ENCODE data around the gene PRKCA.
"Not testable (repeated sequence)": the region's sequence is repeated elsewhere in the genome, so short reads cannot be mapped to it uniquely, and the experiment has no call there.

Gene PRKCA

DNA sequence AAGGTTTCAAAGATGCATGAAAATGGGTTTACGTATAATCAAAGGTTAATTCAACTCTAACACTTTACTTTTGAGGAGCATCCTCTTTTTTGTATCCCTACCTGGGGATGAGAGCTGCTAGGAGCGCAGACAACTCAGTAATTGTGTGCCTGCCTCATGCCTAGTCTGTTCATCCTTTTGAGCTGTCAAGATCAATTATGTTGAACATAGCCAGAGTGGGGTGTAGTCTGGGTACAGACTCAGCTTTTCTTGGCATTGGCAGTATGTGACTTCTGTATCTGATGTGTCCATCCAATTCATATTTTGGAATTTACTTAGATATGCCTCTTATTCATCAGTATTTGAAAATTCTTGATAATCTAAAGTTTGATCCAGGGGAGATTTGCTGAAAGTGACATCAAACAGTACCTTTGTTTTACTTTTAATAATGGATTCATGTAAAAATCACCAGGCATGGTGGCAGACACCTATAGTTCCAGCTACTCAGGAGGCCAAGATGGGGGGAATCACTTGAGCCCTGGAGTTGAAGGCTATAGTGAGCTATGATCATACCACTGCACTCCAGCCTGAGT, 24.1 kb downstream of the PRKCA start:
- no peak for DNase-seq

GRCh38 chr17:66330646-66331037, 28.2 kb downstream of the PRKCA start:
- no peak for DNase-seq

- no peak for DNase-seq
These were observed 28.8 kb downstream of the PRKCA start for GRCh38 chr17:66331038-66331816.

DNA sequence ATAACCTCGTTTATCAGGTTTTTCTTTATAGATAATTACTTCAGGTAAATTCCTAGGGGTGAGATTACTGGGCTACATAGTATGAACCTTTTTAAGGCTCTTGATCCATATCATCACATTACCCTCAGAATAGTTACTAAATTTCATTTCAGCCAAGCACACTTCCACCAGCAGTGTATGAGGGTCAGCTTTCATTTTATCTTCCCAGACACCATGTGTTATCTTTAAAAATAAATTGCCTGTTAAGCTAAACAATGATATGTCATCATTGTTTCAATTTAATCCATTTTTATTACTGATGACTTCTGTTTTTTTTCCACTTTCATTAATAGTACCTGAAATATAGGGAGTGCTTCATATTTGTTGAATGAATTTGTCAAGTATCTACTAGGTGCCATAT, 33.4 kb downstream of the PRKCA start:
- DNase-seq, result no peak

GRCh38 chr17:66337268-66337667, 34.9 kb downstream of the PRKCA start:
- DNase-seq, result no peak

- DNase-seq, result no peak
These were observed 35.6 kb downstream of the PRKCA start for GRCh38 chr17:66337866-66338485.

GRCh38 chr17:66338937-66339336, 36.5 kb downstream of the PRKCA start:
- no peak for DNase-seq

- DNase-seq, result no peak
These were observed 37.1 kb downstream of the PRKCA start for GRCh38 chr17:66339561-66339960.

DNA sequence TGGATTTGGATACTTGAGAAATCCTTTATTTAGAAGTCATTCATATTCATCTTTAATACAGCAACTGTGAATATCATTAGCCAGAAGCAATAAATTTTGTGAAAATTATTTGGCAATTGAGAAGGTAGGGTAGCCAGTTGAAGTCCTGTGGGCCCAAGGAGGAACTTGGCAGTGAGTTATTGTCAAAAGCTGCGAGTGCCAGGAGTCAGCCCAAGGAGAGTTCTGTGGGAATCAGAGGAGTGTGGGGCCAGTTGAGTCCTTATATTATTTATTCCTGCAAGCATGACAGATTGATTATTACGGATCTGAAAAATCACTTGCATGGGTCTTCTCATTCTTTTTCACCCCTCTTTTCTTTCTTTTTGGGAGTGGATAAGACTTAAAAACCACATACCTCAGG, 38.3 kb downstream of the PRKCA start:
- no peak for DNase-seq

DNA sequence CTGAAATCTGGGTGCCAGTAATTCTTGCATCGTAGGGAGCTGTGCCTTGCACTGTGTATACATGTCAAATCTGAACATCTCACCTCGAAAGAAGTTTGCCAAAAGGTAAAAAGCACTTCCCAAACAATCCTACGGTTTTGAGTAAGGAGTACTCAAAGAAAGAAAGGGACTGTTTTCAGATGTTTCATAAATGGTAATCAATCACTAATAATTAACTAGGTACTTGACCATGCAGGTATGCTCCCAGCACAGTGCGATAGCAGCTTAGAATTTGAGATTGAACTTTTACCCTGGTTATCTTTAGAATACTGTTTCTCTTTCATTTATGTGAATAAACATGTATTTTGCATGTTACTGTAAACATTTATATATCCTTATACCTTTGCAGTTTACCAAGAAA, 39.0 kb downstream of the PRKCA start:
- DNase-seq, result no peak

GRCh38 chr17:66342263-66342662, 39.9 kb downstream of the PRKCA start:
- not testable (repeated sequence) for DNase-seq

DNA sequence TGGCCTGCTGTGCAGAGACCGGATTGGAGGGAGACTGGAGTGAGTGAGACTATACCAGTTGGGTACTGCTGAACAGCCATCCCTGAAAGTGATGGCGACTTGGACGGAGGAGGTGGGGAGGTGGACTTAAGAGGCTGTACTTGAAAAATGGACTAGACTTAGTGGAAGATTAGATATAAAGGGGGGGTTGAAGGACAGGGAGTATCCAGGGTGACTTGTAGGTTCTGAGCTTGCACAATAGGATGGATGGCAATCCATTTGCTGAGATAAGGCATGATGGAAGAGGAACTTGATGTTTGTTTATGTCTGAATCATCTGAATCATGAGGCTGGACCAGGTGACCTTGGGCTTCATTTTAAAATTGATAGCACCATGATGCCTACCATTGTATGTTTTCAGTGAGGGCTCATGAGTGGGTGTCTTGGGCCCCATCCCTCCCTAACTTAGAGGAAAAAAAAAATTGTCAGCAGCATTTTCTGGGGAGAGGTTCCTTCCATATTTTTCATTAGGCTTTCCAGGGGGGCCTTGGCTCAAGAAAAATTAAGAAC, 41.2 kb downstream of the PRKCA start:
- DNase-seq, result no peak

GRCh38 chr17:66344473-66344872, 42.1 kb downstream of the PRKCA start:
- no peak for DNase-seq

DNA sequence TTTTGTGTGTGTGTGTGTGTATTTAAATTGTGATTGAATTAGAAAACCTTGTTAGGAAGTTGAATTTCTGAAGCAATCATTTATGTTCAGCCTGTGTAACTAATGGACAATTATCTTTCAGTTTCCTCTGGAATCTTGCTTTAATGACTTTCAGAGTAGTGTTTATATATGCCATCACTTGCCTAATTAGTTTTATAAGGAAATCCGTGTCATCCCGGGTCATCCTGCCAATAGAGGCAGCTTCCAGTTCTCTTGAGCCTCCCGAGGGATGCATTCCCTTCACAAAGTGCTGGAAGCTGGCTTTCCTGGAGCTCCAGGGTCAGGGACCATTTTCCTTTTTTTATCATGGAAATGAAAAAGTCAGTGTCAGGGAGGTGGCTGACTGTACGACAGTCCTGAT, 42.9 kb downstream of the PRKCA start:
- peak; percentile 22 for DNase-seq

DNA sequence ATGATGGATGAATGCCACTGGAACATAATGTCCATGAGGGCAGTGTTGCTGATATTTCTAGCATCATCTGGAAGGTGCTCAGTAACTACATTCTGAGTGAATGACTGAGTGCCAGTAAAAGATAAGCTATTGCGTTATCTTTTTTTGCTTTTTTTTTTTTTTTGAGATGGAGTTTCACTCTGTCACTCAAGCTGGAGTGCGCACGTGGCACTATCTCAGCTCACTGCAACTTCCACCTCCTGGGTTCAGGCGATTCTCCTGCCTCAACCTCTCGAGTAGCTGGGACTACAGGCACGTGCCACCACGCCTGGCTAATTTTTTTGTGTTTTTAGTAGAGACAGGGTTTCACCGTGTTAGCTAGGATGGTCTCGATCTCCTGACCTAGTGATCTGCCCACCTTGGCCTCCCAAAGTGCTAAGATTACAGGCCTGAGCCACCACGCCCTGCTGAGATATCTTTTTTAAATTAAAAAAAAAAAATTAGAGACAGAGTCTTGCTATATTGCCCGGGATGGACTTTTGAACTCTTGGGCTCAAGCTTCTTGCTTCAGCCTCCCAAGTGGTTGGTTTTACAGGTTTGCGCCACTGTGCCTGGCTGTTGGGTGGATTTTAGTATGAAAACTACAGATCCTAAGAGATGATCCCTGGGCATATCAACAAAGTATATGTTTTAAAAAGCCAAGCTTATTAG, 43.7 kb downstream of the PRKCA start:
- DNase-seq, result not testable (repeated sequence)

- peak; percentile 80 for DNase-seq
These were observed 45.5 kb downstream of the PRKCA start for GRCh38 chr17:66347661-66348514.

- peak; percentile 62 for DNase-seq
These were observed 46.3 kb downstream of the PRKCA start for GRCh38 chr17:66348584-66349165.

GRCh38 chr17:66349521-66350254, 47.3 kb downstream of the PRKCA start:
- DNase-seq, result no peak

GRCh38 chr17:66350576-66350975, 48.2 kb downstream of the PRKCA start:
- not testable (repeated sequence) for DNase-seq

GRCh38 chr17:66351033-66351432, 48.6 kb downstream of the PRKCA start:
- no peak for DNase-seq

DNA sequence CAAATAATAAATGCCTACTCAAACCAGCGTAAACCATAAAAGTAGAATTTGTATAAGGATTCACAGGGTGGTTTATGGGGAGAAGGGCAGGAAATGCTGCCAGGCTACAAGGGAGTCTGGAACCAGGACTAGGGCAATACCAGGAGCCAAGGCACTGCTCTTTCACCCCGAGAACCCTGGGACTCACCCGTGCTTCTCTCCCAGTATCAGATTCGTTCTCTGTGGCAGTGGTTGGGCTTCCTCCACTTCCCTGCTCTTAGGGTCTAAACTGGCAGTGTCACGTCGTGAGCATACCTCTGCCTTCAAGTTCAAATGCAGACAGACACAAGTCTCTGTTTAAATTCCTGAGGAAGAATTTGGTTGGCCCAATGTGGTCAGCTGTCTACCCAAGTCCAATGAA, 49.3 kb downstream of the PRKCA start:
- DNase-seq, result no peak

Measured in fibroblast of skin of scalp (primary cell).